ENCODE data around the gene NTRK1. TPM values are rescaled to one million over a fixed set of nuclear protein-coding genes. Genes with fewer than 3 reads are reported as not detected.

Gene NTRK1
- total and polyA plus RNA-seq, 2 donors (not counting 1 experiment from before 2014, with no cell fraction given), result not detected

GRCh38 chr1:156847591-156848460 is 12.8 kb upstream of the NTRK1 start:
- H3K9me3 ChIP-seq (ENCODE audit: control extremely low read depth in 1 of 3, control insufficient read depth in 2 of 3, insufficient read depth in 1 of 3, low read length in 2 of 3), result peaks cover 0 to 9% (median 0%) of the 10 kb centered on the region in 3 donors
- H3K4me3 Mint-ChIP-seq, result no peak overlapping the region
- ATAC-seq (ENCODE audit: low read depth) (no peak), DNase-seq (no peak)
- H3K4me2 ChIP-seq (replicated peaks; ENCODE audit: low read depth, low read length, poor library complexity, severe bottlenecking), result peak overlapping the region; percentile 46
- no peak overlapping the region for H3K4me3 ChIP-seq (ENCODE audit: control extremely low read depth in 1 of 5, extremely low read depth in 1 of 5, insufficient read depth in 1 of 5, low read depth in 2 of 5, low read length in 4 of 5)
- peaks cover 70% of the 10 kb centered on the region for H3K27me3 Mint-ChIP-seq
- no peaks in the 10 kb centered on the region for H4K20me1 ChIP-seq (ENCODE audit: control insufficient read depth, insufficient read depth, low read length, poor library complexity, severe bottlenecking)
- intact Hi-C loops (cut with micrococcal nuclease), result no loop called here
- TF ChIP-seq CTCF (IDR thresholded peaks at IDR 0.05), result no peak
- TF ChIP-seq EZH2 (IDR thresholded peaks at IDR 0.05; ENCODE audit: borderline replicate concordance, insufficient read depth, low read depth, low read length, poor library complexity, severe bottlenecking), result no peak
- WGBS (ENCODE audit: insufficient coverage), result 81% methylated on average over 6 of the region's 7 CpGs
- H3K36me3 ChIP-seq (replicated peaks in 1 of 2; ENCODE audit: control extremely low read depth in 1 of 2, control insufficient read depth in 1 of 2, extremely low read depth in 1 of 2, insufficient read depth in 2 of 2, low read length in 1 of 2), result no peaks in the 10 kb centered on the region
- H3K79me2 ChIP-seq (ENCODE audit: control insufficient read depth, insufficient read depth, low read length), result no peaks in the 10 kb centered on the region
- H3K9me3 Mint-ChIP-seq (ENCODE audit: insufficient read depth), result no peaks in the 10 kb centered on the region
- POLR2A ChIA-PET, result no interaction called here
- no peak overlapping the region for H3K9ac ChIP-seq (ENCODE audit: low read length)
- no peak overlapping the region for H2AFZ ChIP-seq (ENCODE audit: insufficient read depth, low read depth, low read length, poor library complexity, severe bottlenecking)
- CTCF ChIA-PET, result interaction anchor here (1.5 to 1.9 kb wide), 2 partner anchors 9 to 50 kb away, joined by 4 to 7 read pairs; no protein-coding TSS in a partner anchor
- no peak overlapping the region for H3K27ac ChIP-seq (ENCODE audit: low read length in 2 of 2)
- no peak overlapping the region for H3K27ac Mint-ChIP-seq
- H3K27me3 ChIP-seq (replicated peaks in 1 of 4; ENCODE audit: control extremely low read depth in 1 of 4, control insufficient read depth in 3 of 4, insufficient read depth in 4 of 4, low read length in 3 of 4), result peaks cover 0 to 56% (median 27%) of the 10 kb centered on the region in 4 experiments
- peaks cover 17% of the 10 kb centered on the region for H3K4me1 Mint-ChIP-seq
- H3K4me1 ChIP-seq (ENCODE audit: control insufficient read depth in 2 of 2, insufficient read depth in 2 of 2, low read length in 2 of 2), result peaks cover 8 to 12% of the 10 kb centered on the region in 2 donors

All from B cell (primary cell).